ENCODE measurements around the gene TSPO. TPM values are rescaled to one million over a fixed set of nuclear protein-coding genes. Genes with fewer than 3 reads are reported as not detected.

Gene TSPO
- total and polyA plus RNA-seq, 9 of the 15 experiments (the other 6 are each of a cell fraction or from before 2014, with no cell fraction given): 4.9 to 126 (median 25.3) TPM

GRCh38 chr22:43151251-43152002 is at the start of gene TSPO (continued):
- TF ChIP-seq CREB3L1 (IDR thresholded peaks at IDR 0.05; ENCODE audit: borderline replicate concordance, low read depth): peak; percentile 40; the same call in 1 of the 2 replicates
- no peak for TF ChIP-seq ZNF444 (CRISPR knock-in tag; IDR thresholded peaks at IDR 0.05)
- no peak for TF ChIP-seq MXI1 (IDR thresholded peaks at IDR 0.05; ENCODE audit: low read depth, low read length)
- TF ChIP-seq FOXP1 (CRISPR knock-in tag; IDR thresholded peaks at IDR 0.05): 0 out of 2 replicates have a peak, but pooled peaks have one; percentile 46
- 0 out of 2 replicates have a peak, but pooled peaks have one; percentile 36 for TF ChIP-seq NR3C1 (CRISPR knock-in tag; IDR thresholded peaks at IDR 0.05)
- TF ChIP-seq TBP (optimal IDR thresholded peaks at IDR 0.05; ENCODE audit: low read depth, low read length): no peak
- peak; percentile 51 for TF ChIP-seq RBFOX2 (IDR thresholded peaks at IDR 0.05; ENCODE audit: low read depth, low read length)
- TF ChIP-seq ZNF639 (CRISPR knock-in tag; conservative IDR thresholded peaks at IDR 0.05 in 1 of 2, IDR thresholded peaks at IDR 0.05 in 1 of 2): no peak
- no peak for TF ChIP-seq GABPB2 (CRISPR knock-in tag; conservative IDR thresholded peaks at IDR 0.05)
- TF ChIP-seq SMAD4 (CRISPR knock-in tag; conservative IDR thresholded peaks at IDR 0.05): peak; percentile 41
- 0 out of 2 replicates have a peak, but pooled peaks have one; percentile 15 for TF ChIP-seq HDAC2 (IDR thresholded peaks at IDR 0.05)
- no peak for TF ChIP-seq SIX5 (IDR thresholded peaks at IDR 0.05; ENCODE audit: borderline replicate concordance in 1 of 2, insufficient read depth in 1 of 2, low read depth in 1 of 2, low read length in 2 of 2)
- TF ChIP-seq ZBTB33 (CRISPR knock-in tag; IDR thresholded peaks at IDR 0.05): peak; percentile 28; the same call in 1 of the 2 replicates
